Endometrium (tissue), 2 donors: ENCODE data around the gene LTBP2.

Source experiments
- FAIRE-seq: peaks from 2 replicates; lab custom pipeline; 2012; peaks lifted over from hg19 to GRCh38; lab: Jason Lieb, UNC
- donor health status: control.
- donor health status: control.

LTBP2 gene

GRCh38 chr14:74507085-74507484, 105.0 kb downstream of the LTBP2 start:
- no peak for FAIRE-seq

- FAIRE-seq, result no peak
These were observed 105.6 kb downstream of the LTBP2 start for GRCh38 chr14:74506411-74506851.

GRCh38 chr14:74505831-74506230, 106.2 kb downstream of the LTBP2 start:
- FAIRE-seq, result no peak

GRCh38 chr14:74504874-74505720, 106.9 kb downstream of the LTBP2 start:
- FAIRE-seq, result no peak

- no peak for FAIRE-seq
These were observed 107.6 kb downstream of the LTBP2 start for GRCh38 chr14:74504412-74504811.

GRCh38 chr14:74503938-74504335, 108.1 kb downstream of the LTBP2 start:
- no peak for FAIRE-seq

- no peak for FAIRE-seq
These were observed 108.6 kb downstream of the LTBP2 start for GRCh38 chr14:74503291-74503937.

GRCh38 chr14:74502236-74503019, 109.6 kb downstream of the LTBP2 start:
- no peak for FAIRE-seq

- no peak for FAIRE-seq
These were observed 110.3 kb downstream of the LTBP2 start for GRCh38 chr14:74501691-74502090.

- FAIRE-seq, result no peak
These were observed 110.9 kb downstream of the LTBP2 start for GRCh38 chr14:74501135-74501614.

GRCh38 chr14:74500417-74501134, 111.5 kb downstream of the LTBP2 start:
- FAIRE-seq, result no peak

- no peak for FAIRE-seq
These were observed 116.7 kb downstream of the LTBP2 start for GRCh38 chr14:74495356-74495755.

GRCh38 chr14:74493343-74494261, 118.4 kb downstream of the LTBP2 start, which contains the start of gene ISCA2:
ISCA2 (plus strand) TSS chr14:74493765; CDS start chr14:74493775, 10 bp downstream.
- FAIRE-seq, result peak; percentile 89

- FAIRE-seq, result no peak
These were observed 119.2 kb downstream of the LTBP2 start, which contains the start of gene NPC2 for GRCh38 chr14:74492776-74493342. NPC2 (minus strand) TSS chr14:74493305; CDS start chr14:74493274, 31 bp downstream.

GRCh38 chr14:74491956-74492775, 119.9 kb downstream of the LTBP2 start:
- peak; percentile 57 for FAIRE-seq

- no peak for FAIRE-seq
These were observed 121.6 kb downstream of the LTBP2 start for GRCh38 chr14:74490486-74490885.

GRCh38 chr14:74488786-74489397, 123.1 kb downstream of the LTBP2 start:
- FAIRE-seq, result no peak

- no peak for FAIRE-seq
These were observed 125.9 kb downstream of the LTBP2 start for GRCh38 chr14:74486164-74486563.

GRCh38 chr14:74483321-74483720, 128.7 kb downstream of the LTBP2 start:
- FAIRE-seq, result no peak
